Measurements from ENCODE around the gene FGD6. TPM values are rescaled to one million over a fixed set of nuclear protein-coding genes. Genes with fewer than 3 reads are reported as not detected.

The FGD6 gene
- polyA plus RNA-seq, 1 experiment = 2.1 TPM

- CTCF ChIA-PET = no interaction called here
Observed at GRCh38 chr12:95151821-95152220, 65.4 kb downstream of the FGD6 start.

DNA sequence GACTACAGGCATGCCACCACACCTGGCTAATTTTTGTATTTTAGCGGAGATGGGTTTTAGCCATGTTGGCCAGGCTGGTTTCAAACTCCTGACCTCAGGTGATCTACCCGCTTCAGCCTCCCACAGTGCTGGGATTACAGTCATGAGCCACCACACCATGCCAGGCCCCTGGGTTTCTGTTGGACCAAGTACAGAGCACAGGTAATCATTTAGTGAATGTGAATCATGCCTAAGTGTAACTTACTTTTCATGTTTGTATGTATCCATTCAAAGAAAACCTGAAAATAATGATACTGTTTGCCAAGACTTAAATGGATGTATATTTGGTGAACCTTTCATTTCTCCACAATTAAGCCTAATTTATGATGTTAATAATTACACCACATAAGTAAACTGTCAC lies 65.9 kb downstream of the FGD6 start:
- Histone ChIP-seq H3K4me3 (ENCODE audit: low read depth, low read length) (no peak overlapping the region), H3K36me3 (ENCODE audit: control insufficient read depth, insufficient read depth, low read length) (no peaks in the 10 kb centered on the region), H3K27me3 (ENCODE audit: control insufficient read depth, insufficient read depth, low read length) (no peaks in the 10 kb centered on the region)
- TF ChIP-seq, protein P1, sequence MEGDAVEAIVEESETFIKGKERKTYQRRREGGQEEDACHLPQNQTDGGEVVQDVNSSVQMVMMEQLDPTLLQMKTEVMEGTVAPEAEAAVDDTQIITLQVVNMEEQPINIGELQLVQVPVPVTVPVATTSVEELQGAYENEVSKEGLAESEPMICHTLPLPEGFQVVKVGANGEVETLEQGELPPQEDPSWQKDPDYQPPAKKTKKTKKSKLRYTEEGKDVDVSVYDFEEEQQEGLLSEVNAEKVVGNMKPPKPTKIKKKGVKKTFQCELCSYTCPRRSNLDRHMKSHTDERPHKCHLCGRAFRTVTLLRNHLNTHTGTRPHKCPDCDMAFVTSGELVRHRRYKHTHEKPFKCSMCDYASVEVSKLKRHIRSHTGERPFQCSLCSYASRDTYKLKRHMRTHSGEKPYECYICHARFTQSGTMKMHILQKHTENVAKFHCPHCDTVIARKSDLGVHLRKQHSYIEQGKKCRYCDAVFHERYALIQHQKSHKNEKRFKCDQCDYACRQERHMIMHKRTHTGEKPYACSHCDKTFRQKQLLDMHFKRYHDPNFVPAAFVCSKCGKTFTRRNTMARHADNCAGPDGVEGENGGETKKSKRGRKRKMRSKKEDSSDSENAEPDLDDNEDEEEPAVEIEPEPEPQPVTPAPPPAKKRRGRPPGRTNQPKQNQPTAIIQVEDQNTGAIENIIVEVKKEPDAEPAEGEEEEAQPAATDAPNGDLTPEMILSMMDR (IDR thresholded peaks at IDR 0.05; ENCODE audit: insufficient read depth, low read depth, low read length) = no peak
- DNase-seq (ENCODE audit: low read depth) = no peak
- ChIA-PET CTCF (no interaction called here), POLR2A (no interaction called here)

More at GRCh38 chr12:95151821-95152220, 65.4 kb downstream of the FGD6 start:
- TF ChIP-seq, protein P1 (IDR thresholded peaks at IDR 0.05; ENCODE audit: insufficient read depth, low read depth, low read length) = no peak
- H3K4me3 ChIP-seq (ENCODE audit: low read depth, low read length) = no peak overlapping the region
- H3K27me3 ChIP-seq (ENCODE audit: control insufficient read depth, insufficient read depth, low read length) = no peaks in the 10 kb centered on the region
- no peak for DNase-seq (ENCODE audit: low read depth)
- H3K36me3 ChIP-seq (ENCODE audit: control insufficient read depth, insufficient read depth, low read length) = no peaks in the 10 kb centered on the region
- POLR2A ChIA-PET = no interaction called here

DNA sequence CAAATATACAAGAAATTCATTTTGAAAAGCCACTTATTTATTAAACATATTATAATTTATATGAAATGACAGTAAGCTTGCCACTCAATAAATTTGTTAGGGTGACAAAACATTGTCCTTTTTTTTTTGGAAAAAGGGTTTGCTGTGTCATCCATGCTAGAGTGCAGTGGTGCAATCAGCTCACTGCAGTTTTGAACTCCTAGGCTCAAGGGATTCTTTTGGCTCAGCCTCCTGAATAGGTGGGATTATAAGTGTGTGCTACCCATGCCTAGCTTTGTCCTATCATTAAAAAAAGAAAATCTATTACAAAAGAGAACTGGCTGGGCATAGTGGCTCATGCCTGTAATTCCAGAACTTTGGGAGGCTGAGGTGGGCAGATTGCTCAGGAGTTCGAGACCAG lies 66.8 kb downstream of the FGD6 start:
- Histone ChIP-seq H3K27me3 (ENCODE audit: control insufficient read depth, insufficient read depth, low read length) (no peaks in the 10 kb centered on the region), H3K36me3 (ENCODE audit: control insufficient read depth, insufficient read depth, low read length) (no peaks in the 10 kb centered on the region), H3K4me3 (ENCODE audit: low read depth, low read length) (no peak overlapping the region)
- ChIA-PET POLR2A (no interaction called here), CTCF (interaction anchor here (0.8 kb wide), 1 partner anchor 9 kb away, joined by 4 read pairs; no protein-coding TSS in a partner anchor)
- TF ChIP-seq, protein P1 (IDR thresholded peaks at IDR 0.05; ENCODE audit: insufficient read depth, low read depth, low read length) = no peak
- no peak for DNase-seq (ENCODE audit: low read depth)

DNA sequence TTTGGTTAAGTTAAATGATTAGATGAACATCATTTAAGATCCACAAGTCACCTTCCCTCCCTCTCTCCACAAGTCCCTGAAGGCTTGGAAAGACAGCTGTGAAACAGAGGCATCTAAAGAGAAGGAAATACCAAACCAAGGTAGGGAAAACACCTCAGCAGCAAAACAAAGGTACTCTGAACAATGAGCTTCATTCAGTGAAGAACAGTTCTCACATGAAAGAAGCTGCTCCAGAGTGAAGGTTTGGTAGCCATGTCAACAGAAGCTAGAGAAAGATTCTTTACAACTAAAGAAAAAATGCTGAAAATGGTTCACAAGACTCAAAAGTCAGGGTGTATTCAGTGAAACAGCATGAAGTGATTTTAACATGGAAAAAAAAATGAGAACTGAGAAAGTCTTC lies 69.4 kb downstream of the FGD6 start:
- DNase-seq (ENCODE audit: low read depth) = no peak
- Histone ChIP-seq H3K36me3 (ENCODE audit: control insufficient read depth, insufficient read depth, low read length) (no peaks in the 10 kb centered on the region), H3K4me3 (ENCODE audit: low read depth, low read length) (no peak overlapping the region), H3K27me3 (ENCODE audit: control insufficient read depth, insufficient read depth, low read length) (no peaks in the 10 kb centered on the region)
- TF ChIP-seq, protein P1 (IDR thresholded peaks at IDR 0.05; ENCODE audit: insufficient read depth, low read depth, low read length) = no peak
- ChIA-PET CTCF (interaction anchor here (1.9 kb wide), 1 partner anchor 57 kb away, joined by 4 read pairs; no protein-coding TSS in a partner anchor), POLR2A (no interaction called here)

- CTCF ChIA-PET = interaction anchor here (0.7 to 1.9 kb wide), 3 partner anchors 15 to 58 kb away, joined by 3 to 4 read pairs (median 3); no protein-coding TSS in a partner anchor
Observed at GRCh38 chr12:95146769-95147168, 70.5 kb downstream of the FGD6 start.

More at GRCh38 chr12:95146769-95147168, 70.5 kb downstream of the FGD6 start:
- POLR2A ChIA-PET = no interaction called here
- no peak for DNase-seq (ENCODE audit: low read depth)
- Histone ChIP-seq H3K36me3 (ENCODE audit: control insufficient read depth, insufficient read depth, low read length) (no peaks in the 10 kb centered on the region), H3K4me3 (ENCODE audit: low read depth, low read length) (no peak overlapping the region), H3K27me3 (ENCODE audit: control insufficient read depth, insufficient read depth, low read length) (no peaks in the 10 kb centered on the region)
- TF ChIP-seq, protein P1 (IDR thresholded peaks at IDR 0.05; ENCODE audit: insufficient read depth, low read depth, low read length) = no peak
